Measurements from ENCODE around the gene SIGLEC10.
"Not testable (repeated sequence)": the region's sequence is repeated elsewhere in the genome, so short reads cannot be mapped to it uniquely, and the experiment has no call there.

Gene SIGLEC10

GRCh38 chr19:51418707-51419106 lies 1.3 kb upstream of the SIGLEC10 start:
- H3K4me3 ChIP-seq (ENCODE audit: low read length): no peak overlapping the region
- DNase-seq (ENCODE audit: low read depth): no peak
- TF ChIP-seq CTCF (conservative IDR thresholded peaks at IDR 0.05; ENCODE audit: low read depth, low read length): no peak

DNA sequence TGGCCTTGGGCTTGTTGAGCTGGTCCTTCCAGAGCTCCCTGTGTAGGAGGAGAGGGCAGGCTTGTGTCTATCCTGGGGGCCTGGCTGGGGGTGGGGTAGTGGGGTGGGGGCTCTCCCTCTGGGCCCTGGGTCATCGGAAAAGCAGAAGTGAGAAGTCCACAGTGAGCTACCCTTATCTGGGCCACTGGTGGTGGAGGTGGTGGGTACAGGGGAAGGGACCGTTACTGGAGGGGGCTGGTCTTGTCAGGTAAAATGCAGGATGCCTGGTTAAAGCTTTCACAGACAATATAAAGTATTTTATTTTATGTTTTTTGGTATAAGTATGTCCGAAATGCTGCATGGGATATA lies 342 bp upstream of the SIGLEC10 start:
- no peak overlapping the region for H3K4me3 ChIP-seq (ENCODE audit: low read length)
- no peak for TF ChIP-seq CTCF (conservative IDR thresholded peaks at IDR 0.05; ENCODE audit: low read depth, low read length)

DNA sequence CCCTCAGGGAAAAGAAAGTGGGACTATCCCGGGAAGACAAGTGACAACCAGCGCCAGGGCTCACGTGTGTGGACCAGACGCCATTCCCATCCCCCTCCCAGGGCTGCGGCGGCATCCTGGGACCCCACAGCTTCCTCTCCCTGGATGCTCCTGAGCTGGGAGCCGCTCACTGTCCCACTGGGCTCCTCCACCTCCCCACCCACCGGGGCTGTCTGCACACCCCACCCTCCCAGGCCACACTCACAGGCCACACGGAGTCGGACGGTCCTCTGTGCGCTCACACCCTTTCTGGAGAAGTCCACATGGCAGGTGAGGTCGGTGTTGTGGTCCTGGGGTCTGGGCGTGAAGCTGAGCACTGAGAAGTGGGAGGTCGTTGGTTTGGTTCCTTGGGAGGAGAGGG lies 1.0 kb downstream of the SIGLEC10 start:
- H3K4me3 ChIP-seq (ENCODE audit: low read length); DNase-seq (ENCODE audit: low read depth): not testable (repeated sequence)

More for the DNA sequence above, 342 bp upstream of the SIGLEC10 start:
- no peak for DNase-seq (ENCODE audit: low read depth)

DNA sequence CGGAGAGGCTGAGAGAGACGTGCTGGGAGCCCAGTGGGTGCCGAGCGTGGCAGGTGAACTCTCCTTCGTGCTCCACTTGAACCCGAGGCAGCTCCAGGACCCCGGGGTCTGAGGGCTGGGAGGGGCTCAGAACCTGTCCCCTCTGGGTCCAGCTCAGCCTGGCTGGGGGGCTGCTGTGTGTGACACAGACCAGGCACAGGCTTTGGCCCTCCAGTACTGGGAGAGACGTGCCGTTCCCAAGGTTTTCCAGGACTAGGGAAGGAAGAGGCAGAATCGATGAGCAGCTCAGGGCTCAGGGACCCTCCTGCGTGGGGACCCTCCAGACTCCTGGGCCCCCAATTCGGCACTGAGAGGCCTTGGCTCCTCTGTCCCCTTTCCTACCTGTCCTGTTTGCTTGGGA lies 2.3 kb downstream of the SIGLEC10 start:
- no peak for DNase-seq (ENCODE audit: low read depth)
- no peak overlapping the region for H3K4me3 ChIP-seq (ENCODE audit: low read length)
- TF ChIP-seq CTCF (conservative IDR thresholded peaks at IDR 0.05; ENCODE audit: low read depth, low read length): no peak

GRCh38 chr19:51410950-51411748 lies 6.3 kb downstream of the SIGLEC10 start:
- DNase-seq (ENCODE audit: low read depth): no peak
- no peak for TF ChIP-seq CTCF (conservative IDR thresholded peaks at IDR 0.05; ENCODE audit: low read depth, low read length)
- H3K4me3 ChIP-seq (ENCODE audit: low read length): no peak overlapping the region

DNA sequence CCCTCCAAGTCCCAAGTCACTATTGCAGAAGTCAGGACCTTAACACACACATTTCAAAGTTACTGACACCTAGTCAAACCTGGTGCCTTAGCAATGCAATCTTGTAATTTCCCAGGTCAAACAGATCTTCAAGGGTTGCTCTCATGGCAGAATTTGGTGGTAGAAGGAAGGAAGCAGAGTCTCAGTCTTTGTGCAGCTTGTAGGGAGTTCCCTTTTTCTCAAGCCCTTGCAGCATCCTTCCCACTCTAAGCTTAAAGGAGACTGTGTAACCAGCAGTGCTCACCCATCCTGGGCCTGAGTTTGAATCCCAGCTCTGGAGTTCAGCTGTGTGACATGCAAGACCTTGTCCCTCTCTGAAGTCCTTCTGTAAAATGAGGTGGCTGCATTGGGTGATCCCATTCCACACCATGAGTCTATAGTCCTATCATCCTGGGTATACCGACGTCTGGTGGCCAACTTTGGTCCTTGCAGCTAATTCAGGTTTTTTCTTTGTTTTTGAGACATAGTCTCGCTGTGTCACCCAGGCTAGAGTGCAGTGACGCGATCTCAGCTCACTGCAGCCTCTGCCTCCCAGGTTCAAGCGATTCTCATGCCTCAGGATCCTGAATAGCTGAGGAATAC lies 9.8 kb downstream of the SIGLEC10 start:
- peak; percentile 53 for TF ChIP-seq CTCF (conservative IDR thresholded peaks at IDR 0.05; ENCODE audit: low read depth, low read length)
- no peak overlapping the region for H3K4me3 ChIP-seq (ENCODE audit: low read length)
- DNase-seq (ENCODE audit: low read depth): no peak

- TF ChIP-seq CTCF (conservative IDR thresholded peaks at IDR 0.05; ENCODE audit: low read depth, low read length): no peak
- DNase-seq (ENCODE audit: low read depth): no peak
Observed at GRCh38 chr19:51402117-51402516, 15.3 kb downstream of the SIGLEC10 start.

GRCh38 chr19:51399936-51400335 lies 17.5 kb downstream of the SIGLEC10 start:
- H3K4me3 ChIP-seq (ENCODE audit: low read length); DNase-seq (ENCODE audit: low read depth): not testable (repeated sequence)

More at GRCh38 chr19:51402117-51402516, 15.3 kb downstream of the SIGLEC10 start:
- H3K4me3 ChIP-seq (ENCODE audit: low read length): no peak overlapping the region

Measured in retinal pigment epithelial cell (primary cell).